Measurements from ENCODE around the gene USP12.
"Not testable (repeated sequence)": the region's sequence is repeated elsewhere in the genome, so short reads cannot be mapped to it uniquely, and the experiment has no call there.

USP12 gene, protein sequence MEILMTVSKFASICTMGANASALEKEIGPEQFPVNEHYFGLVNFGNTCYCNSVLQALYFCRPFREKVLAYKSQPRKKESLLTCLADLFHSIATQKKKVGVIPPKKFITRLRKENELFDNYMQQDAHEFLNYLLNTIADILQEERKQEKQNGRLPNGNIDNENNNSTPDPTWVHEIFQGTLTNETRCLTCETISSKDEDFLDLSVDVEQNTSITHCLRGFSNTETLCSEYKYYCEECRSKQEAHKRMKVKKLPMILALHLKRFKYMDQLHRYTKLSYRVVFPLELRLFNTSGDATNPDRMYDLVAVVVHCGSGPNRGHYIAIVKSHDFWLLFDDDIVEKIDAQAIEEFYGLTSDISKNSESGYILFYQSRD

DNA sequence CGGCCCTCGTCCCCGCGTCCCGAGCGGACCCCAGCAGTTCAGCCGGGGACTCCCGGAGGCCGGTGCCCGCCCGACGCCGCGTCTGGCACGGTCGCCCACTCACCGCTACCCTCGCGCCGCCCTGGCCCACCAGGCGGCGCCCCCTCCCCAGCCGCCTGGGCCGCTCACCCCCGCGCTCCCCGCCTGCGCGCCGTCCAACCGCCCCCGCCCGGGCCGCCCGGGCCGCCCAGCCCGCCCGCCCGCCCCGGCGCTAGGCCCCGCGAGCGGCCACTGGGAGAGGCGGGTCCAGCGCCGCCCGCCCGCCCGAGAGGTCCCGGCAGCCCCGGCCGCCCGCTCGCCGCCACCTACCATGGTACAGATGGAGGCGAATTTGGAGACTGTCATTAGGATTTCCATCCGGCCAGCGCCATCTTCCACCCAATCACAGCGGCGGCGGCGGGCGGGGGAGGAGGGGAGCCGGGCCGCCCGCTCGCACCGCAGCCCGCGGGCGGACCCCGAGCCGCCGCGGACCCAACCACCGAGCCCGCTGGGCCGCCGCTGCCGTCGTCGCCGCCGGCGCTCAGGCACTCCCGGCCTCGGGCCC, at the start of gene USP12:
TSS of gene USP12 (minus strand) at position 568 of the 583 bp plus-strand sequence. CDS start at position 396, 172 bp downstream.
- DNase-seq, result peak; percentile 37

DNA sequence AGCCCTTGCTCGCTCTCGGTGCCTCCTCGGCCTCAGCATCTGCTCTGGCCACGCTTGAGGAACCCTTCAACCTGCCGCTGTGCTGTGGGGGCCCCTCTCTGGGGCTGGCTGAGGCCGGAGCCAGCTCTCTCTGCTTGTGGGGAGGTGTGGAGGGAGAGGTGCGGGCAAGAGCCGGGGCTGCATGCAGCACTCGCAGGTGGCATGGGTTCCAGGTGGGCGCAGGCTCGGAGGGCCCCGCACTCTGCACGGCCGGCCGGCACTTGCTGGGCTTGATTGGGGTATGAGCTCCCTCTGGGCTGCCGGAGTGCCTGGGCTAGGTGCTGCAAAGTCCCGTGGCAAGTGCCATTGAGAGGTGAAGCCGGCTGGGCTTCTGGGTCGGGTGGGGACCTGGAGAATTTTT, 48.0 kb upstream of the USP12 start:
- DNase-seq, result no peak

DNA sequence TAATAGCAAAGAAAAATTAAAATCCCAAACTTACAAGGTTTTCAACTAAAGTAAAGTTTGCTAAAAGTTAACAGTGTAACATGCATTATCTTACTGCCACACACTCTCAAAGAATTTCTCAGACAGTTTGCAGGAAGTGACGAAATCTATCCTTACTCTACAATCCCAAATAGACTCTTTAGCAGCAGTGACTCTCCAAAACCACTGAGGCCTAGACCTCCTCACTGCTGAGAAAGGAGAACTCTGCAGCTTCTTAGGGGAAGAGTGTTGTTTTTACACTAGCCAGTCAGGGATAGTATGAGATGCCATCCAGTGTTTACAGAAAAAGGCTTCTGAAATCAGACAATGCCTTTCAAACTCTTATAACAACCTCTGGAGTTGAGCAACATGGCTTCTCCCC, 47.2 kb upstream of the USP12 start:
- not testable (repeated sequence) for DNase-seq

DNA sequence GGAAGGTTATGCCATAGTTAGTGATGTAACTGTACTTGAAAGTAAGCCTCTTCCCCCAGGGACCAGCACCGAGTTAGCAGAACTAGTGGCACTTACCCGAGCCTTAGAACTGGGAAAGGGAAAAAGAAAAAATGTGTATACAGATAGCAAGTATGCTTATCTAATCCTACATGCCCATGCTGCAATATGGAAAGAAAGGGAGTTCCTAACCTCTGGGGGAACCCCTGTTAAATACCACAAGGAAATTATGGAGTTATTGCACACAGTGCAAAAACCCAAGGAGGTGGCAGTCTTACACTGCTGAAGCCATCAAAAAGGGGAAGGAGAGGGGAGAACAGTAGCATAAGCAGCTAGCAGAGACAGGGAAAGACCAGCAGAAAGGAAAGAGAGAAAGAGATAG, 46.2 kb upstream of the USP12 start:
- not testable (repeated sequence) for DNase-seq

DNA sequence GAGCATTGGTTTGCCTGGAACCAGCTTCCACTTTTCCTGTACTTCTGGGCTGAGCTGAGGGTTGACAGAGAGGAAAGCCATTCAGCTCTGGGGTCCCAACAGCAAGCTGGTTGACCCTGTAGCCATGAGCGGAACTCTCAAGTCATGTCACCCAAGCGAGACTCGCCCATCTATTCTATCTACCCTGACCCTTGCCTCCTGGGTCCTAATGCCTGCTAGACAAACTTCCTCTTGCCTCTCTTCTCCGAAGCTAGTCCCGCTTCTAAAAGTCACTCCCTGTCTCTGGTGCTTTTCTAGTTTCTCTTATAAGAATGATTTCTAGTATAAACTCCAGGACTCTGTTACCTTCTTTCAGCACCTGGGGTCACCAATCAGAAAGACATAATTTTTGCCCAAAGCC, 41.8 kb upstream of the USP12 start:
- not testable (repeated sequence) for DNase-seq

DNA sequence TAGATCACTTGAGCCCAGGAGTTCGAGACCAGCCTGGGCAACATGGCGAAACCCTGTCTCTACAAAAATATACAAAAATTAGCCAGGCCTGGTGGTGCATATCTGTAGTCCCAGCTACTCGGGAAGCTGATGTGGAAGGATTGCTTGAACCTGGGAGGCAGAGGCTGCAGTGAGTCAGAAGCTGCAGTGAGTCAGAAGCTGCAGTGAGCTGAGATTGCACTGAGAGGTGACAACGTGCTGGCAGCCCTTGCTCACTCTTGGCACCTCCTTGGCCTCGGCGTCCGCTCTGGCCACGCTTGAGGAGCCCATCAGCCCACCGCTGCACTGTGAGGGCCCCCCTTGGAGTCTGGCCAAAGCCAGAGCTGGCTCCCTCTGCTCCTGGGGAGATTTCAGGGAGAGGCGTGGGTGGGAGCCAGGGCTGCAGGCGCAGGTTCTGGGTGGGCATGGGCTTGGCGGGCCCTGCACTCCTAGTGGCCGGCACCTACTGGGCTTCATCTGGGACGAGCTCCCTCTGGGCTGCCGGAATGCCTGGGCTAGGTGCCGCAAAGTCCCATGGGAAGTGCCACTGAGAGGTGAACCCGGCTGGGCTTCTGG, 40.3 kb upstream of the USP12 start:
- no peak for DNase-seq

DNA sequence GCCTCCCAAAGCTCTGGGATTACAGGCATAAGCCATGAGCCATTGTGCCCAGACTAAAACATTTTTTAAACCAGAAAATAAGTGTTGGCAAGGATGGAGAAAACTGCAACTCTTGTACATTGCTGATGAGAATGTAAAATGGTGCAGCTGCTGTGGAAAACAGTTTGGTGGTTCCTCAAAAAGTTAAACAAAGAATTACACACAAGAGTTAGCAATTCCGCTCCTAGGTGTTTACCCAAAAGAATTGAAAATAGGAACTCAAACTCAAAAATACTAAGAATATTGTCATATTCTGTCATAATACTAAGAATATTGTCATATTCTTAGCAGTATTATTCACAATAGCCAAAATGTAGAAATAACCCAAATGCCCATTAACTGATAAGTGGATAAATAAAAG, 39.7 kb upstream of the USP12 start:
- DNase-seq, result no peak

DNA sequence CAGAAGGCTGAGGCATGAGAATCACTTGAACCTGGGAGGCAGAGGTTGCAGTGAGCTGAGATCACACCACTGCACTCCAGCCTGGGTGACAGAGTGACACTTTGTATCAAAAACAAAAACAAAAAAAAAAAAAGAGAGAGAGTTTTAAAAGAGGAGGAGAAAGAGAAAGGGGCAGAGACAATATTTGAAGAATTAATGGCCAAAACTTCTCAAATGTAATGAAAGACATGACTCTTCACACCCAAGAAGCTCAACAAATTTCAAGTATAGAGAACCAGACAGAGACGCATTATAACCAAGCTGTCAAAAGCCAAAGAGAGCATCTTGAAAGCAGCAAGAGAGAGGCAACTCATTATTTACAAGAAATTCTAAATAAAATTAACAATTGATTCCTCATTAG, 36.9 kb upstream of the USP12 start:
- DNase-seq, result no peak

DNA sequence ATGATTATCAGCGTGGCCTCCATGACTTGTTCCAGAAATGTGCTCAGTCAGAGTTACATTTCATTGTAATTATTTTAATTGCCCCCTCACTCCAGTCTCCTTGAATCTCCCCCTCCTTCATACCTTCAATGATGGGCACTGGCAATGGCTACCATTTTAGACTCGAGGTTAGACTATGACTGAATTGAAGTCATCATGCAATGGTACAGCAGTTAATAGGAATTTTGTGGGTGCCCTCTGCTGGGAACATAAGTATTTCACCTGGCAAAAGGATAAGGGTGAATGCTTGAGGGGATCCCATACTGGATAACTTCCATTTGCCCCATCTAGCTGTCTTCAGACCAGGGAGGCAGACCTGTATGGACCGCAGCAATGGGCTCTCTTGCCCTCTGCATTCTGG, 32.2 kb upstream of the USP12 start:
- no peak for DNase-seq

DNA sequence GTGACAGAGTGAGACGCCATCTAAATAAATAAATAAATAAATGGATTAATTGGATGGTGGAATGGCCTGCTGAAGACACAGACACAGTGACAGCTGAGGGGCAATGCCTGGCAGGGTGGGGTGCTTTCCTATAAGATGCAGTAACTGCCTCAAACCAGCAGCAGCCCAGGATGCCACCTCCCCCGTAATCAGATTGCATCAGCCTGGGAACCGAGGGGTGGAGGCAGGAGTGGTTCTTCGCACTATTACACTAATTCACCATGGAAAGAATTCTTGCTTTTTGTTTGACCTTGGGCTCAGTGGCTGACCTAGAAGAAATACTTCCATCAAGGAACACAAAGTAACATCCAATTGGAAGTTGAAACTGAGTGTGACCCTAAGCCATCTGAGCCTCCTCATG, 31.6 kb upstream of the USP12 start:
- no peak for DNase-seq

DNA sequence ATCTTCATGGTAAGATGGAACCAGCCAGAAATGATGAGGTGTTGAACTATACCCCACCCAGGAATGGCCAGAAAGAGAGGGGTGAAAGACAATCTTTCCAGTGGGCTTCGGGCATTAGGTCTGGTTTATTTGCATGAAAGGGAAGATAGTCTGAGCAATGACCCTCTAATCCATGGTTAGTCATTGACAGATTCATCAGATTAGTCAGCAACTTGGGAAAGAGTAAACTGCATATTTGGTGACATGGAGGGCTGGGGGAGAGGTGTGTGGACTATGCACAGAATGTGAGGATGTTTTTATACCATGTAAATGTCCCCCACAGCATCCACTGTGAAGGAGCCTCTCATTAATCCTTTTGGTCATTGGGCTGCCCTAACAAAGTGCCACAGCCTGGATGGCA, 30.1 kb upstream of the USP12 start:
- no peak for DNase-seq

DNA sequence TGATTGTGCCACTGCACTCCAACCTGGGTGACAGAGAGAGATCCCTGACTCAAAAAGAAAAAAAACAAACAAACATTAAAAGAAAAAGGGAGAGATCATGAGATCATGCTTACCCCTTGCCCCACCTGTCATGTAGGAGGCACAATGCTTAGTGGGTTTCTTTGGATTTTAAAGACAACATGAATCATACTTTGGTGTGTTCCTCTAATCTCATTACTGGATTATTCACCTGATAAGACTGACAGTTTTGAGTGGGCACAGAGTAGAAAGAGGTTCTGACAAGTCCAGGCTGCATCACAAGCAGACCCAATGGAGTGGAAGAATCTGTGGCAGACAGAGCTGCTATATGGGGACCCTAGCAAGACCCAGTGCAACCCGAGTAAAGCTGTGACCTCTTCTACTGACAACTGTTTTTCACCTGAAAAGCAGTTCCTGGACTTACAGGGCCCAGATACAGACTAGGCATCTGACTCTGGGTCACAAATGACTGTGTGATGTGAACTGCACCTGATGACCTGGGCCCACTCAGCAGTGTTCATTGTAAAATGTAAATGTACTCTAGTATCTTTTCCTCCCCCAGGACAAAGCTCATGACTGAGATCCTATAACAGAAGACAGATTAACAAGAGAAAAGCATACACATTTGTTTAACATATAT, 28.9 kb upstream of the USP12 start:
- no peak for DNase-seq

DNA sequence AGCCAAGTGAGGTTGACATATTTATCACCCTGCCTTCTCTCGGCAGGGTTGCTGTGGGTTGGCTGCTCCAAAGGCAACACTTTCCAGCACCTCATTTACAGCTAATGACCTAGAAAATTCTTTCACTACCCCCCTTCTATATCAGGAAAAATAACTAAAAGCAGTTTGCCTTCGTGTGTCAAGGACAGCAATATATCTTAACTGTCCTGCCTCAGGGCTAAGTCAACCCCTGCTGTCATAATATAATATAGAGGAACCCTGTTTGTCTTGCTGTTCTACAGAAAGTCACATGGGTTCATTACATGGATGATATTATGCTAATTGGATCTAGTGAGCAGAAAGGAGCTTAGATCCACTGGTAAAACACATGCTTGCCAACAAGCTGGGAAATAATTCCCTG, 28.1 kb upstream of the USP12 start:
- no peak for DNase-seq

DNA sequence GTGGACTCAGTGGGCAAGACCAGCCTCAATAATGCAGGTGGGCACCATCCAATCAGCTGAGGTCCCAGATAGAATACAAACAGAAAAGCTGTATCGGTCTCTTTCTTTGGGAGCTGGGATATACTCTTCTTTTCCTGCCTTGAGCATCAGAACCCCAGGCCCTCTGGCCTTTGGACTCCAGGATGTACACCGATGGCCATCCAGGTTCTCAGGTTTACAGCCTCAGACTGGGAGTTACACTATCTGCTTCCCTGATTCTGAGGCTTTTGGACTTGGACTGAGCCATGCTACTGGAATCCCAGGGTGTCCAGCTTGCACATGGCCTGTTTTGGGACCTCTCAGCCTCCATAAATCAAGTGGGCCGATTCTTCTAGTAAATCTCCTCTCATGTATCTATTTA, 27.6 kb upstream of the USP12 start:
- no peak for DNase-seq

DNA sequence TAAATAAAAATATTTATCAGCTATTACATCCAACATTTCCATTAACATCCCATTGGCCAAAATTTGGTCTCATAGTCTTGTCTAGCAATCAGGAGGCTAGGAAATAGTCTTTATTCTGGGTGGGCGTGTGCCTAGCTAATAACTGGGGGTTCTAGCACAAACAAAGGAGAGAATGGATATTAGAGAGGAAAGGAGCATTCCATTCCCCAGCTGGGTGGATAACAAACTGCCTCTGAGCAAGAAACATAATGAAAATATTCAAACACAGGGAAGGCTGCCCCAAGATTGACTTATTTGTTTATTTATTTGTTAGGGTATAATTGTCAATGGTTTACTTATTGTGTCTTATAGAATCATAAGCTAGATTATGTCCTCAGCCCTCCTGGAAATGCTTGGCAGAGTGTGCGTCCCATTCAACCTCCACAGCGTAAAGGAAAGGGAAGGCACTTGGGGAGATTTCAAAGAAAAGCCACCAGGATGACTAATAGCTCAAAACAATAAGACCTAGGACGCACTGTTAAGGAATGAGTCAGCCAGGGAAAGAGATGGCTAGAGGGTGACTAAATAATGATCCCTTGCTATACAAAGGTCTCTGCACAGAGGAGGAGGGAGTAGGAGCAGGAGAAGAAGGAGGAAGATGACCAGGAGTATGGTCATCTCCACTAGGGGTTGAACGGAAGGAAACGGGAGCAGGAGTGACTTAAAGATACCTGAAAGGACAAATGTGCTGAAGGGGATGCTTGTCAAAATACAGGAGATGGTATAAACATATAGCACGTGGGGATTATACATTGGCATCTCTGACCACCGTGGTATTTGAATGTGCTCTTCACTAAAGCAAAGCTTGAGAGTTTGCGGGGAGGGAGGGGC, 23.5 kb upstream of the USP12 start:
- no peak for DNase-seq

DNA sequence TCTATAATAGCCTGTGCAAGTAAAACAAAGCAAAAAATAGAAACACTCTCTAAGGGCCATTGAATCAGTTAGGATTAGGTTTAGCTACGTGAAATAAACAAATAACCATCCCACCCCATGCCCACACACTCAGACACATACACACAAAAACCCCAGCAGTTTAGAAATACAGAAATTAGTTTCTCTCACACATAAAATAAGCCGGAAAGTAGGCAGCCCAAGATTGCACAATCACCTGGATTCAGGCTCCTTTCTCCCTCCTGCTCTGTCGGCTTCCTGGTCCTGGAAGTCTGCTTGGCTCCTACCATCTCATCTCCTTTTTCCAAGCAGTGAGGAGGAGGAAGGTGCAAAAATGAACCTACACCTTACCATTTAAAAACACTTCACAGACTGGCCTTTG, 22.6 kb upstream of the USP12 start:
- no peak for DNase-seq

DNA sequence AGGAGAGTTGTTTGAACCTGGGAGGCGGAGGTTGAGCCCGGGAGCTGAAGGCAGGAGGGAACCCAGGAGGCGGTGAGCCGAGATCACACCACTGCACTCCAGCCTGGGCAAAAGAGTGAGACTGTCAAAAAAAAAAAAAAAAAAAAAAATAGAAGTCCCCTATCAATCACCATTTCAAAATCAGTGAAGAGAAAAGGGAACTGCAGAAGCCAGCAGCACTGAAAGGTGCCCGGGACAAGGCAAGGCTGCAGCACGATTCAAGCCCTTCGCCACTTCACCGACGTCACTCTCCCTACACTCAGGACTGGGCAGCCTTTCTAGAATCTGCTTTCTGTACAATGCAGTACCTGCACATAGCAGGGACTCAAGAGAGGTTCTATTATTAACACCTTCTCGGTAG, 21.9 kb upstream of the USP12 start:
- DNase-seq, result no peak

DNA sequence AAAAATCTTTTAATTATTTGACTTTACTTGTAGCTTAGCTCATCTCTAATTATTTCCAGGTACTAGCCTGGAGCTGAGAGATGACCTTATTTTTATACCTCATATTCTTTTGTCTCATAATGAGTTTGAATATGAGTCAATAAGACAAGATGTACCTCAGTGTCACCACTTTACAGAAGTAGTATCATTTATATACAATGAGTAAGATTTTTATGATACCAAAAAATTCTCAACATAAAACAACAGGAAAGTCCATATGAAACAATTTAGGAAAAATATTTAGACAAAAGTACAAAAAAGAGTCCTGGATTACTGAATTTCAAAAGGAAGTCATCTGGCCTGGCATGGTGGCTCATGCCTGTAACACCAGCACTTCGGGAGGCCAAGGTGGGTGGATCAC, 21.4 kb upstream of the USP12 start:
- DNase-seq, result no peak

DNA sequence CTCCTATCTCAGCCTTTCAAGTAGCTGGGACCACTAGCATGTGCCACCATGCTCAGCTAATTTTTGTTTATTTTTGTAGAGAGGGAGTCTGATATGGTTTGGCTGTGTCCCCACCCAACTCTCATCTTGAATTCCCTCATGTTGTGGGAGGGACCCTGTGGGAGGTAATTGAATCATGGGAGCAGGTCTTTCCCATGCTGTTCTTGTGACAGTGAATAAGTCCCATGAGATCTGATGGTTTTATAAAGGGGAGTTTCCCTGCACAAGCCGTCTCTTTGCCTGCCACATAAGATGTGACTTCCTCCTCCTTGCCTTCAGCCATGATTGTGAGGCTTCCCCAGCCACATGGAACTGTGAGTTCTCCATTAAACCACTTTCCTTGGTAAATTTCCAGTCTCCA, 20.8 kb upstream of the USP12 start:
- DNase-seq, result not testable (repeated sequence)

DNA sequence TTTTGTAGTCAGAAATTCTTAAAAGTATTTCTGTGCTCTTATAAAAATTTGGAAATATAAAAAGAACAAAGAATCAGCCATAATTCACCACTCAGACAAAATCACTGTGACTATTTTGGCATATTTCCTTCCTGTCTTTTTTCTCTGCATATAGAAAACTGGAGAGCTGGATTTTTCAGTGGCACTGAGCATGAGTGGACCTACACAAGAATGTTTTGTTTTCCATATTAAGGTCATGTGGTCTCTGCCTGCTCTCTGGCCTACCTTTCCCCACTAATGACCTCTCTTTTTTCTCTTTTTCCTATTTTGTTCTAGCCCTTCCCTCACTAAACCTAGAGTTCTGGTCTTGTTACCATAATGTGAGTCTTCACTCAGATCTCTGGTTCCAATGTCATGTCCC, 17.6 kb upstream of the USP12 start:
- no peak for DNase-seq

DNA sequence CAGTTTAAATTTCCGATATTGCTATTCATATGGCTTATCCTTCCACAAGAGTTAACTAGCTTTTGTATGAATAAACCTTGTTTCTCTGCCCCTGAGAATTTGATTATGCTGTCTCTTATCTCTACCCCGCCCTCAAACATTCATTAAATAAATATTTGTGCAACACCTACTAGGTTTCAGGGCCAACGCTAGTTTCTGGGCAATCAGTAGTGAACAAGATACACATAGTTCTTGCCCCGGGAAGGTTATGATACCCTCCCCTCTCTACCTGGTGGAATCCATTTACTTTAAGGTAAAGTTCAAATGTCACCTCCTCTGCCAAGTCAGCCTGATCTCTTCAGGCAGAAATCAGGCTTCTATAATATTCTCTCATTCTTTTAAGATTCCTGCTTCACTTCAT, 16.6 kb upstream of the USP12 start:
- DNase-seq, result no peak

DNA sequence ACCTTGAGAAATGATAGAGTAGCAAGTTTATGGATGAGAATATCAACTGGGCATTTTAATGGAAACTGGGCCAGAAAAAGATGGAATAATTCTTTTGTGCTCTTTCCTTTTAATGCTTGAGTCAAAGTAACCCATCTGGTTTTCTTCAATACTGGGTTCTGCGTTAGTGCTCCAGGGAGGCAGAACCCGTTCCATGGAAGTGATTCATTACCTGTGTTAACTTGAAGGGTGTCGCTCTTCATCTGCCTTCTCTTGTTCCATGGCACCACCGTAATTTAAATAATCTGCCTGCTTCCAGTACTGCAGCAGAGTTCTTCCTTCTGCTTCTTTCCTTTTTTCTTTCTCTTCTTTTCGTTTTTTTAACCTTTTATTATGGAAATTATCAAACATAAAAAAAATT, 14.7 kb upstream of the USP12 start:
- DNase-seq, result no peak

DNA sequence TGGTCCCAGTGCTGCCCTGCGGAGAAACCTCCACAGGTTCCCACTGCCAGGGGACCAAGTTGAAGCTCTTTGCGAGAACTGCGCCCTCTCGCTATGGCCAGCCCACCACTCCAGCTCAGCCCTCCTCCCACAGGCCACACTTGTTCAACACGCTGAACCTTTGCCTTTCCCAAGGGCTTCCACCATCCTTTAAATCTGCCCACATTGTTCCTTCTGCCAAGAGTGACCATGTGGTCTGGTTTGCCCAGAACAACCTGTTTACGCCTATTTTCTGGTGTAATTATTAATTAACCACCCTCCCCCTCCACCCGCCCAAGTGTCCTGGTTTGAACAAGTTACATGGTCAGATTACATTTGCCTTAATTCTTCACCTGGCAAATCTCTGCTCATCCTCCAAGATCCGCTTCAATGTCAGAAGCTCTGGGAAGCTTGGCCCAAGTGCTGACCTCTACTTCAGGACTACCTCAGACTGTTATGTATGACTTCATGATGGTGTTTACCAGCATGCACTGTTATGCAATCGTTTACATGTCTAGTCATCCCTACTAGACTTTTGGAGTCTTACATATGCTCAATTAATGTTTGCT, 12.0 kb upstream of the USP12 start:
- DNase-seq, result no peak

Data from NCI-H446 treated with DMSO at 0.1 percent for 48 hours (cell line).